Measurements from ENCODE around the gene HIBADH. TPM values are rescaled to one million over a fixed set of nuclear protein-coding genes. Genes with fewer than 3 reads are reported as not detected.

HIBADH gene
- total RNA-seq, 1 experiment from 2014 or later = 23.2 TPM

DNA sequence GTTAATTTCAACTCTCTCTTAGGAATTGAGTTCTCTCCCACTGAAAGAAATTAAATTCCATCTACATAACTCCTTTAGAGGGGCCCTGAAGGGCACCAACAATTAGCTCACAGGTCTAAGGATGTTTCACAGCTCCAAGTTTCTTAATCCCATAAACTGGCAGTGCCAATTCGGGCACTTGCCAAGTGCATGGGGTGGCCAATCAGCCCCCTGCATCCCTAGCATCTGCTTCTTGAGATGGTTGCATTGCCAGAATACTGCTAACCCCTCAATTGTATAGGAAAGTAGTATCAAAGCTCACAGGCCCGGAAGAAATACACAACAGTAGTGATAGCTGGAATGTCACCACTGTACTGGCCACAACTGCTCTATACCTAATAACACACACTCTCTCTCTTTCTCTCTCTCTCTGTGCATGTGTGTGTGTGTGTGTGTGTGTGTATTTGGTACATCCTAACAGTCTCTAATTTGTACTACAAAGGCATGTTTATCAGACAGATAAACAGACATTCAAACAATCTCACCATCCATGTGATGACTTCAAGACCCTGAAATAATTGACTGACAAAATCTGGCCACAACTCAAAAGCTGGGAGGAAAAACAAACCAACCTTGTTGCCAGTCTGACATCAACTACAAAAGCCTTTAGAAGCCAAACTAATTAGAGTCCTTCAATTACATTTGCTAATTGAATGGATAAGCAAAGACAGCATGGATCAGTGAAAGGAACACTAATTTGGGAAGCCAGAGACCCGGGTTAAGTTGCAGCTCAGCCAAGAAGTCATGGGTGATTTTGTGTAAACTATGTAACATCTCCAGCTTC, 27.8 kb downstream of the HIBADH start:
- H4K91ac ChIP-seq (ENCODE audit: insufficient read length, low read depth, low read length) = no peak overlapping the region
- H3K56ac ChIP-seq (ENCODE audit: insufficient read length, low read depth, low read length) = no peak overlapping the region
- H4K20me1 ChIP-seq (ENCODE audit: control insufficient read depth, insufficient read depth, insufficient read length) = no peaks in the 10 kb centered on the region
- H3K23ac ChIP-seq (ENCODE audit: insufficient read length, low read depth, low read length) = no peak overlapping the region
- DNase-seq = no peak
- no peak overlapping the region for H2BK20ac ChIP-seq (ENCODE audit: low read depth, low read length, poor library complexity, severe bottlenecking)
- no peak overlapping the region for H2AK5ac ChIP-seq (ENCODE audit: insufficient read length, low read length)
- no peak overlapping the region for H2BK5ac ChIP-seq (ENCODE audit: insufficient read length, low read length)
- H3K4me1 ChIP-seq (ENCODE audit: insufficient read depth, low read length) = no peaks in the 10 kb centered on the region; the same call in 1 of the 2 replicates
- H3K79me1 ChIP-seq (ENCODE audit: insufficient read depth, low read depth, low read length, poor library complexity, severe bottlenecking) = no peaks in the 10 kb centered on the region
- no peak overlapping the region for H3K14ac ChIP-seq (ENCODE audit: insufficient read depth, low read length)
- H4K5ac ChIP-seq (ENCODE audit: insufficient read length, low read depth, low read length) = no peak overlapping the region
- Mint-ChIP-seq H3K4me1 (peaks cover 22 to 40% of the 10 kb centered on the region in 2 experiments), H3K27me3 (ENCODE audit: low read depth) (no peaks in the 10 kb centered on the region), H3K36me3 (ENCODE audit: insufficient read depth in 1 of 3, low read depth in 3 of 3) (peaks cover 4 to 20% (median 7%) of the 10 kb centered on the region in 3 experiments; a peak in 5 of 7 replicates), H3K9me3 (peaks cover 0 to 3% of the 10 kb centered on the region in 2 experiments; a peak in 2 of 5 replicates), H3K4me3 (no peak overlapping the region), H3K27ac (no peak overlapping the region)
- H3K79me2 ChIP-seq (ENCODE audit: insufficient read depth, low read length) = no peaks in the 10 kb centered on the region
- no peak overlapping the region for H3K9ac ChIP-seq (ENCODE audit: extremely low read depth, insufficient read length, low read length)
- no peaks in the 10 kb centered on the region for H3K23me2 ChIP-seq (ENCODE audit: insufficient read length, low read depth, low read length, poor library complexity, severe bottlenecking)
- H3K4me2 ChIP-seq (ENCODE audit: insufficient read depth, insufficient read length, low read length) = no peak overlapping the region
- no peak overlapping the region for H2BK15ac ChIP-seq (ENCODE audit: low read depth, low read length)
- no peak overlapping the region for H3K27ac ChIP-seq (ENCODE audit: insufficient read length, low read depth, low read length)
- no peak overlapping the region for H3T11ph ChIP-seq (ENCODE audit: low read length)
- no peak overlapping the region for H3K18ac ChIP-seq (ENCODE audit: insufficient read length, low read depth, low read length)
- no peak overlapping the region for H2AFZ ChIP-seq (ENCODE audit: low read length)
- H4K8ac ChIP-seq (replicated peaks; ENCODE audit: insufficient read length, low read depth, low read length) = no peak overlapping the region
- H3K4ac ChIP-seq (ENCODE audit: low read depth, low read length) = no peak overlapping the region
- H3K9me3 ChIP-seq (ENCODE audit: control insufficient read depth, low read depth, low read length) = no peaks in the 10 kb centered on the region
- no CpG with 5 or more reads among the region's 3 CpGs for WGBS (ENCODE audit: extremely low coverage, insufficient read length, low lambda C conversion rate)
- H2BK12ac ChIP-seq (ENCODE audit: insufficient read length, low read depth, low read length) = no peak overlapping the region
- TF ChIP-seq, protein P1, sequence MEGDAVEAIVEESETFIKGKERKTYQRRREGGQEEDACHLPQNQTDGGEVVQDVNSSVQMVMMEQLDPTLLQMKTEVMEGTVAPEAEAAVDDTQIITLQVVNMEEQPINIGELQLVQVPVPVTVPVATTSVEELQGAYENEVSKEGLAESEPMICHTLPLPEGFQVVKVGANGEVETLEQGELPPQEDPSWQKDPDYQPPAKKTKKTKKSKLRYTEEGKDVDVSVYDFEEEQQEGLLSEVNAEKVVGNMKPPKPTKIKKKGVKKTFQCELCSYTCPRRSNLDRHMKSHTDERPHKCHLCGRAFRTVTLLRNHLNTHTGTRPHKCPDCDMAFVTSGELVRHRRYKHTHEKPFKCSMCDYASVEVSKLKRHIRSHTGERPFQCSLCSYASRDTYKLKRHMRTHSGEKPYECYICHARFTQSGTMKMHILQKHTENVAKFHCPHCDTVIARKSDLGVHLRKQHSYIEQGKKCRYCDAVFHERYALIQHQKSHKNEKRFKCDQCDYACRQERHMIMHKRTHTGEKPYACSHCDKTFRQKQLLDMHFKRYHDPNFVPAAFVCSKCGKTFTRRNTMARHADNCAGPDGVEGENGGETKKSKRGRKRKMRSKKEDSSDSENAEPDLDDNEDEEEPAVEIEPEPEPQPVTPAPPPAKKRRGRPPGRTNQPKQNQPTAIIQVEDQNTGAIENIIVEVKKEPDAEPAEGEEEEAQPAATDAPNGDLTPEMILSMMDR (conservative IDR thresholded peaks at IDR 0.05) = no peak
- H2BK120ac ChIP-seq (ENCODE audit: low read depth, low read length, poor library complexity, severe bottlenecking) = no peak overlapping the region
- H3K27me3 ChIP-seq (ENCODE audit: insufficient read depth, low read length) = no peaks in the 10 kb centered on the region

Measured in H9 (cell line).